Measurements from ENCODE around the gene RANBP3. TPM values are rescaled to one million over a fixed set of nuclear protein-coding genes. Genes with fewer than 3 reads are reported as not detected.

Gene RANBP3
- total RNA-seq, 2 donors from 2014 or later, result 52.1 to 62.7 TPM

GRCh38 chr19:5969476-5969875 is 8.5 kb downstream of the RANBP3 start:
- Histone ChIP-seq H3K9ac (ENCODE audit: low read depth in 2 of 2, low read length in 2 of 2) (no peak overlapping the region), H3K27ac (no peak overlapping the region), H3K36me3 (no peaks in the 10 kb centered on the region), H3K4me3 (no peak overlapping the region), H3K9me3 (no peaks in the 10 kb centered on the region), H3K27me3 (no peaks in the 10 kb centered on the region), H3K4me1 (peaks cover 10% of the 10 kb centered on the region)
- no peak for TF ChIP-seq CTCF (IDR thresholded peaks at IDR 0.05)
- intact Hi-C loops (cut with DNase I), result loop anchor here (10.0 kb wide), 1 partner anchor 65 kb away; the partner anchor contains the start of genes NDUFA11 and VMAC
- no peak for DNase-seq

- peaks cover 8% of the 10 kb centered on the region for H3K4me1 ChIP-seq
- no peaks in the 10 kb centered on the region for H3K27me3 ChIP-seq
- peak overlapping the region in 1 of 2 donors; percentile 35 for H3K9ac ChIP-seq (ENCODE audit: low read depth in 2 of 2, low read length in 2 of 2)
- no peaks in the 10 kb centered on the region for H3K36me3 ChIP-seq
- H3K9me3 ChIP-seq, result no peaks in the 10 kb centered on the region
- peak overlapping the region; percentile 56 for H3K27ac ChIP-seq
- TF ChIP-seq CTCF (IDR thresholded peaks at IDR 0.05), result no peak
- no peak for DNase-seq
- no peak overlapping the region for H3K4me3 ChIP-seq
- intact Hi-C loops (cut with DNase I), result loop anchor here (10.0 kb wide), 1 partner anchor 64 kb away; the partner anchor contains the start of genes NDUFA11 and VMAC
Measured at GRCh38 chr19:5968431-5969373, 9.2 kb downstream of the RANBP3 start.

GRCh38 chr19:5967994-5968430 is 9.9 kb downstream of the RANBP3 start:
- DNase-seq, result peak; percentile 90
- Histone ChIP-seq H3K4me3 (no peak overlapping the region), H3K27me3 (no peaks in the 10 kb centered on the region), H3K36me3 (no peaks in the 10 kb centered on the region), H3K9me3 (no peaks in the 10 kb centered on the region), H3K9ac (ENCODE audit: low read depth in 2 of 2, low read length in 2 of 2) (peak overlapping the region in 1 of 2 donors; percentile 35), H3K27ac (peak overlapping the region; percentile 56), H3K4me1 (peaks cover 8% of the 10 kb centered on the region)
- TF ChIP-seq CTCF (IDR thresholded peaks at IDR 0.05), result peak; percentile 81
- intact Hi-C loops (cut with DNase I), result loop anchor here (10.0 kb wide), 1 partner anchor 63 kb away; the partner anchor contains the start of genes NDUFA11 and VMAC

DNA sequence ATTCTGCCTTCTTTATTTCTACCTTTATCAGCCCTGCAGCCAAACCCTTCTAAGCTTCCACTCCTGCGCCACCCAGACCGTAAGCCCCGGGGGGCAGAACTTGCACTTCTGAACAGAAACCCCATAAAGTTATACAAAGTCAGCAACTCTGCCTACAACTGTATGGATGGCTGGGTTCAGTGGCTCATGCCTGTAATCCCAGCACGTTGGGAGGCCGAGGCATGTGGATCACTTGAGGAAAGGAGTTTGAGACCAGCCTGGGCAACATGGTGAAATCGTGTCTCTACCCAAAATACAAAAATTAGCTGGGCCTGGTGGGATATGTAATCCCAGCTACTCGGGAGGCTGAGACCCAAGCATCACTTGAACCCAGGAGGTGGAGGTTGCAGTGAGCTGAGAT is 10.4 kb downstream of the RANBP3 start:
- H3K9me3 ChIP-seq, result no peaks in the 10 kb centered on the region
- TF ChIP-seq CTCF (IDR thresholded peaks at IDR 0.05), result no peak
- no peak overlapping the region for H3K4me3 ChIP-seq
- H3K27me3 ChIP-seq, result no peaks in the 10 kb centered on the region
- no peaks in the 10 kb centered on the region for H3K36me3 ChIP-seq
- intact Hi-C loops (cut with DNase I), result loop anchor here (10.0 kb wide), 1 partner anchor 63 kb away; the partner anchor contains the start of genes NDUFA11 and VMAC
- DNase-seq, result no peak
- H3K27ac ChIP-seq, result peak overlapping the region; percentile 56
- H3K9ac ChIP-seq (ENCODE audit: low read depth in 2 of 2, low read length in 2 of 2), result no peak overlapping the region
- peaks cover 10% of the 10 kb centered on the region for H3K4me1 ChIP-seq

DNA sequence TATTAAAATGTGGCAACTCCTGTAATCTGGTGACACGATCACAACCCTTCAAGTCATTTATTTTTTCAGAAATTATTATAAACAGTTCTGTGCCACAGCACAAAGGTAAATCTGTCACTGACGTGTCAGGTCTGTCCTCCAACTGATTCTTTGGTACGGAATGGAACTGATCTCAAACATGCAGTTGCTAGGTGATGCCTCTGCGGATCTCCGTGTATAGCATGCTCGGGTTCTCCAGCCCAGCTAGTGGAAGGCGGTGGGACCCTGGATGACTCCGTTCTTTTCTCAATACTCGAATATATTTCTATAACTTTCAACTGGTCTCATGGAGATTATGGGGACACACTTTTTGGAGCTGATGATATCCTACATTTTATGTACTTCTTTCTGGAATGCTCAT is 11.0 kb downstream of the RANBP3 start:
- Histone ChIP-seq H3K36me3 (no peaks in the 10 kb centered on the region), H3K9ac (ENCODE audit: low read depth in 2 of 2, low read length in 2 of 2) (no peak overlapping the region), H3K27me3 (no peaks in the 10 kb centered on the region), H3K27ac (peak overlapping the region; percentile 11), H3K4me1 (peaks cover 13% of the 10 kb centered on the region), H3K4me3 (no peak overlapping the region), H3K9me3 (no peaks in the 10 kb centered on the region)
- TF ChIP-seq CTCF (IDR thresholded peaks at IDR 0.05), result no peak
- no peak for DNase-seq
- intact Hi-C loops (cut with DNase I), result loop anchor here (10.0 kb wide), 1 partner anchor 62 kb away; the partner anchor contains the start of genes NDUFA11 and VMAC
